Measurements from ENCODE around the gene NR0B2. TPM values are rescaled to one million over a fixed set of nuclear protein-coding genes. Genes with fewer than 3 reads are reported as not detected.

The NR0B2 gene
- total and polyA plus RNA-seq, 2 of the 13 experiments (the other 11 are each of a cell fraction or from before 2014, with no cell fraction given), result 72.5 to 133 TPM

- TF ChIP-seq REST (IDR thresholded peaks at IDR 0.05; ENCODE audit: borderline replicate concordance in 1 of 2, low read depth in 1 of 2, low read length in 2 of 2) (no peak), ZNF383 (CRISPR knock-in tag; IDR thresholded peaks at IDR 0.05; ENCODE audit: borderline replicate concordance) (no peak), ZNF800 (CRISPR knock-in tag; IDR thresholded peaks at IDR 0.05) (no peak), FUBP1 (CRISPR knock-in tag; IDR thresholded peaks at IDR 0.05; ENCODE audit: borderline replicate concordance) (no peak), ZNF367 (CRISPR knock-in tag; IDR thresholded peaks at IDR 0.05; ENCODE audit: borderline replicate concordance) (no peak), KDM3A (CRISPR knock-in tag; IDR thresholded peaks at IDR 0.05; ENCODE audit: low read depth) (no peak; the same call in 1 of the 2 replicates), TAF15 (IDR thresholded peaks at IDR 0.05; ENCODE audit: low read depth, low read length, poor library complexity, severe bottlenecking) (no peak), IRF2 (CRISPR knock-in tag; IDR thresholded peaks at IDR 0.05) (peak; percentile 76), ZKSCAN8 (CRISPR knock-in tag; IDR thresholded peaks at IDR 0.05; ENCODE audit: borderline replicate concordance) (no peak; the same call in 1 of the 2 replicates), TCF7L2 (IDR thresholded peaks at IDR 0.05; ENCODE audit: low read depth, low read length) (no peak), PLSCR1 (CRISPR knock-in tag; IDR thresholded peaks at IDR 0.05; ENCODE audit: borderline replicate concordance) (no peak), ZBTB37 (CRISPR knock-in tag; IDR thresholded peaks at IDR 0.05) (peak; percentile 82), ONECUT2 (CRISPR knock-in tag; IDR thresholded peaks at IDR 0.05) (no peak), IRF1 (CRISPR knock-in tag; IDR thresholded peaks at IDR 0.05; ENCODE audit: low read depth) (no peak)
These were observed 24.4 kb upstream of the NR0B2 start (continued) for GRCh38 chr1:26938004-26938658.

Data from HepG2 (cell line).